Breast epithelium (tissue), 3 donors: ENCODE results near the gene ALOX15B.

ENCODE experiments used
- CTCF ChIP-seq, 3 donors: fragments of 450-650 bp; IDR thresholded peaks; one replicate each; pipeline ENCODE4 v1.5.1; 2016 to 2017; ENCODE audit warnings: antibody characterized with exemption in 3 of 3, mild to moderate bottlenecking in 3 of 3, moderate library complexity in 3 of 3
- POLR2A ChIP-seq: fragments of 450-650 bp; IDR thresholded peaks from one replicate; pipeline ENCODE4 v1.6.1; 2016; ENCODE audit warnings: antibody characterized with exemption, mild to moderate bottlenecking, moderate library complexity
- POLR2AphosphoS5 ChIP-seq, 3 donors: sonication (generic); formaldehyde crosslinking; IDR thresholded peaks; one replicate each; pipeline ENCODE4 v1.6.1; 2017; ENCODE audit warnings: antibody characterized with exemption in 3 of 3

GRCh38 chr17:8075081-8075480, 36.2 kb downstream of the ALOX15B start:
- no peak for TF ChIP-seq CTCF (IDR thresholded peaks at IDR 0.05)
- TF ChIP-seq POLR2A: no peak
- TF ChIP-seq POLR2AphosphoS5 (IDR thresholded peaks at IDR 0.05): no peak
